ENCODE results near the gene LGI4. TPM values are rescaled to one million over a fixed set of nuclear protein-coding genes. Genes with fewer than 3 reads are reported as not detected.

LGI4 gene
- polyA plus RNA-seq, 4 donors = 0.45 to 14.5 (median 4.1) TPM

GRCh38 chr19:35171730-35172129 lies 36.9 kb upstream of the LGI4 start:
- no peak for DNase-seq
- H3K4me1 ChIP-seq (ENCODE audit: control insufficient read depth in 3 of 3, insufficient read depth in 2 of 3, low read depth in 1 of 3, low read length in 2 of 3) = peaks cover 0 to 2% (median 0%) of the 10 kb centered on the region in 3 donors
- FAIRE-seq = no peak
- peaks cover 0 to 16% (median 0%) of the 10 kb centered on the region in 3 donors for H3K36me3 ChIP-seq (ENCODE audit: control insufficient read depth in 3 of 3, insufficient read depth in 2 of 3, low read depth in 1 of 3, low read length in 3 of 3)
- no peaks in the 10 kb centered on the region for H3K27me3 ChIP-seq (ENCODE audit: control insufficient read depth in 3 of 3, insufficient read depth in 3 of 3, low read length in 3 of 3)
- H3K4me3 ChIP-seq (ENCODE audit: low read depth in 1 of 3, low read length in 3 of 3) = no peak overlapping the region
- 48 to 51% (median 49%) methylated on average over 3 of the region's 3 CpGs for WGBS, 3 donors
- no peak overlapping the region for H3K27ac ChIP-seq (ENCODE audit: low read depth in 1 of 3, low read length in 2 of 3)
- peaks cover 0 to 7% of the 10 kb centered on the region in 2 donors for H3K9me3 ChIP-seq (ENCODE audit: control insufficient read depth in 2 of 2, insufficient read depth in 1 of 2, low read depth in 1 of 2, low read length in 1 of 2)

GRCh38 chr19:35170359-35171061 lies 35.7 kb upstream of the LGI4 start:
- Histone ChIP-seq H3K9me3 (ENCODE audit: control insufficient read depth in 2 of 2, insufficient read depth in 1 of 2, low read depth in 1 of 2, low read length in 1 of 2) (peaks cover 0 to 19% of the 10 kb centered on the region in 2 donors), H3K27ac (ENCODE audit: low read depth in 1 of 3, low read length in 2 of 3) (no peak overlapping the region), H3K4me3 (ENCODE audit: low read depth in 1 of 3, low read length in 3 of 3) (no peak overlapping the region), H3K27me3 (ENCODE audit: control insufficient read depth in 3 of 3, insufficient read depth in 3 of 3, low read length in 3 of 3) (no peaks in the 10 kb centered on the region), H3K4me1 (ENCODE audit: control insufficient read depth in 3 of 3, insufficient read depth in 2 of 3, low read depth in 1 of 3, low read length in 2 of 3) (no peaks in the 10 kb centered on the region), H3K36me3 (ENCODE audit: control insufficient read depth in 3 of 3, insufficient read depth in 2 of 3, low read depth in 1 of 3, low read length in 3 of 3) (peaks cover 2 to 26% (median 8%) of the 10 kb centered on the region in 3 donors)
- FAIRE-seq (no peak), DNase-seq (no peak)
- WGBS, 3 donors = 70 to 80% (median 76%) methylated on average over 6 to 7 of the region's 7 CpGs

GRCh38 chr19:35169221-35169995 lies 34.5 kb upstream of the LGI4 start:
- no peaks in the 10 kb centered on the region for H3K4me1 ChIP-seq (ENCODE audit: control insufficient read depth in 3 of 3, insufficient read depth in 2 of 3, low read depth in 1 of 3, low read length in 2 of 3)
- FAIRE-seq (no peak), DNase-seq (no peak)
- H3K27ac ChIP-seq (ENCODE audit: low read depth in 1 of 3, low read length in 2 of 3) = no peak overlapping the region
- H3K36me3 ChIP-seq (ENCODE audit: control insufficient read depth in 3 of 3, insufficient read depth in 2 of 3, low read depth in 1 of 3, low read length in 3 of 3) = peaks cover 2 to 26% (median 8%) of the 10 kb centered on the region in 3 donors
- H3K4me3 ChIP-seq (ENCODE audit: low read depth in 1 of 3, low read length in 3 of 3) = no peak overlapping the region
- 70 to 77% (median 72%) methylated on average over 18 of the region's 18 CpGs for WGBS, 3 donors
- H3K9me3 ChIP-seq (ENCODE audit: control insufficient read depth in 2 of 2, insufficient read depth in 1 of 2, low read depth in 1 of 2, low read length in 1 of 2) = peaks cover 0 to 29% of the 10 kb centered on the region in 2 donors
- H3K27me3 ChIP-seq (ENCODE audit: control insufficient read depth in 3 of 3, insufficient read depth in 3 of 3, low read length in 3 of 3) = no peaks in the 10 kb centered on the region

- no peak for FAIRE-seq
- H3K9me3 ChIP-seq (ENCODE audit: control insufficient read depth in 2 of 2, insufficient read depth in 1 of 2, low read depth in 1 of 2, low read length in 1 of 2) = peaks cover 0 to 36% of the 10 kb centered on the region in 2 donors
These were observed 33.3 kb upstream of the LGI4 start for GRCh38 chr19:35168196-35168595.

GRCh38 chr19:35167251-35168119 lies 32.6 kb upstream of the LGI4 start:
- H3K9me3 ChIP-seq (ENCODE audit: control insufficient read depth in 2 of 2, insufficient read depth in 1 of 2, low read depth in 1 of 2, low read length in 1 of 2) = peaks cover 0 to 36% of the 10 kb centered on the region in 2 donors
- no peak overlapping the region for H3K27ac ChIP-seq (ENCODE audit: low read depth in 1 of 3, low read length in 2 of 3)
- no peaks in the 10 kb centered on the region for H3K27me3 ChIP-seq (ENCODE audit: control insufficient read depth in 3 of 3, insufficient read depth in 3 of 3, low read length in 3 of 3)
- H3K4me3 ChIP-seq (ENCODE audit: low read depth in 1 of 3, low read length in 3 of 3) = no peak overlapping the region
- peaks cover 2 to 35% (median 8%) of the 10 kb centered on the region in 3 donors for H3K36me3 ChIP-seq (ENCODE audit: control insufficient read depth in 3 of 3, insufficient read depth in 2 of 3, low read depth in 1 of 3, low read length in 3 of 3)
- WGBS, 3 donors = 68 to 74% (median 70%) methylated on average over 5 of the region's 5 CpGs
- FAIRE-seq (no peak), DNase-seq (no peak)
- no peaks in the 10 kb centered on the region for H3K4me1 ChIP-seq (ENCODE audit: control insufficient read depth in 3 of 3, insufficient read depth in 2 of 3, low read depth in 1 of 3, low read length in 2 of 3)

More at GRCh38 chr19:35168196-35168595, 33.3 kb upstream of the LGI4 start:
- H3K4me3 ChIP-seq (ENCODE audit: low read depth in 1 of 3, low read length in 3 of 3) = no peak overlapping the region
- no peak for DNase-seq
- WGBS, 3 donors = 61 to 80% (median 64%) methylated on average over 3 of the region's 3 CpGs
- no peak overlapping the region for H3K27ac ChIP-seq (ENCODE audit: low read depth in 1 of 3, low read length in 2 of 3)
- peaks cover 2 to 32% (median 8%) of the 10 kb centered on the region in 3 donors for H3K36me3 ChIP-seq (ENCODE audit: control insufficient read depth in 3 of 3, insufficient read depth in 2 of 3, low read depth in 1 of 3, low read length in 3 of 3)
- H3K4me1 ChIP-seq (ENCODE audit: control insufficient read depth in 3 of 3, insufficient read depth in 2 of 3, low read depth in 1 of 3, low read length in 2 of 3) = no peaks in the 10 kb centered on the region
- H3K27me3 ChIP-seq (ENCODE audit: control insufficient read depth in 3 of 3, insufficient read depth in 3 of 3, low read length in 3 of 3) = no peaks in the 10 kb centered on the region

- FAIRE-seq = no peak
- WGBS, 3 donors = 92 to 96% (median 93%) methylated on average over 7 of the region's 7 CpGs
These were observed 31.5 kb upstream of the LGI4 start for GRCh38 chr19:35166100-35167063.

GRCh38 chr19:35165200-35166058 lies 30.6 kb upstream of the LGI4 start:
- no peak for DNase-seq
- Histone ChIP-seq H3K4me1 (ENCODE audit: control insufficient read depth in 3 of 3, insufficient read depth in 2 of 3, low read depth in 1 of 3, low read length in 2 of 3) (no peaks in the 10 kb centered on the region), H3K36me3 (ENCODE audit: control insufficient read depth in 3 of 3, insufficient read depth in 2 of 3, low read depth in 1 of 3, low read length in 3 of 3) (peaks cover 2 to 36% (median 8%) of the 10 kb centered on the region in 3 donors), H3K27ac (ENCODE audit: low read depth in 1 of 3, low read length in 2 of 3) (no peak overlapping the region), H3K27me3 (ENCODE audit: control insufficient read depth in 3 of 3, insufficient read depth in 3 of 3, low read length in 3 of 3) (no peaks in the 10 kb centered on the region), H3K4me3 (ENCODE audit: low read depth in 1 of 3, low read length in 3 of 3) (no peak overlapping the region), H3K9me3 (ENCODE audit: control insufficient read depth in 2 of 2, insufficient read depth in 1 of 2, low read depth in 1 of 2, low read length in 1 of 2) (peaks cover 0 to 38% of the 10 kb centered on the region in 2 donors)
- no peak for FAIRE-seq
- WGBS, 3 donors = 50 to 75% (median 61%) methylated on average over 5 of the region's 5 CpGs

More at GRCh38 chr19:35166100-35167063, 31.5 kb upstream of the LGI4 start:
- H3K27me3 ChIP-seq (ENCODE audit: control insufficient read depth in 3 of 3, insufficient read depth in 3 of 3, low read length in 3 of 3) = no peaks in the 10 kb centered on the region
- H3K36me3 ChIP-seq (ENCODE audit: control insufficient read depth in 3 of 3, insufficient read depth in 2 of 3, low read depth in 1 of 3, low read length in 3 of 3) = peaks cover 2 to 39% (median 8%) of the 10 kb centered on the region in 3 donors
- peaks cover 0 to 38% of the 10 kb centered on the region in 2 donors for H3K9me3 ChIP-seq (ENCODE audit: control insufficient read depth in 2 of 2, insufficient read depth in 1 of 2, low read depth in 1 of 2, low read length in 1 of 2)
- no peak overlapping the region for H3K4me3 ChIP-seq (ENCODE audit: low read depth in 1 of 3, low read length in 3 of 3)
- no peak for DNase-seq
- H3K27ac ChIP-seq (ENCODE audit: low read depth in 1 of 3, low read length in 2 of 3) = no peak overlapping the region
- H3K4me1 ChIP-seq (ENCODE audit: control insufficient read depth in 3 of 3, insufficient read depth in 2 of 3, low read depth in 1 of 3, low read length in 2 of 3) = no peaks in the 10 kb centered on the region
